ENCODE data around the gene PTGFRN.
A peak's percentile ranks its signal among the peaks of the same experiment; 100 is the strongest.

Gene PTGFRN

GRCh38 chr1:117000142-117000541 is 90.4 kb downstream of the PTGFRN start:
- TF ChIP-seq POLR2AphosphoS5 (IDR thresholded peaks at IDR 0.05; ENCODE audit: low read depth) (no peak), SPI1 (IDR thresholded peaks at IDR 0.05; ENCODE audit: borderline replicate concordance, low read depth) (no peak), CTCF (IDR thresholded peaks at IDR 0.05; ENCODE audit: insufficient read depth, low read length) (no peak), REST (IDR thresholded peaks at IDR 0.05; ENCODE audit: insufficient replicate concordance, low read depth) (no peak), GABPA (IDR thresholded peaks at IDR 0.05; ENCODE audit: low read depth) (no peak)
- H3K27ac ChIP-seq (replicated peaks): peak overlapping the region; percentile 75
- no peak for DNase-seq (ENCODE audit: low read depth in 1 of 2, low spot score in 1 of 2)
- no peaks in the 10 kb centered on the region for H3K27me3 ChIP-seq (ENCODE audit: insufficient read depth, poor library complexity, severe bottlenecking)
- no peak overlapping the region for H3K4me3 ChIP-seq (replicated peaks; ENCODE audit: insufficient read depth, low read length)

- TF ChIP-seq REST (IDR thresholded peaks at IDR 0.05; ENCODE audit: insufficient replicate concordance, low read depth) (peak; percentile 13), CTCF (IDR thresholded peaks at IDR 0.05; ENCODE audit: insufficient read depth, low read length) (no peak), SPI1 (IDR thresholded peaks at IDR 0.05; ENCODE audit: borderline replicate concordance, low read depth) (peak; percentile 59)
- Histone ChIP-seq H3K27me3 (ENCODE audit: insufficient read depth, poor library complexity, severe bottlenecking) (no peaks in the 10 kb centered on the region), H3K4me3 (replicated peaks; ENCODE audit: insufficient read depth, low read length) (no peak within 1 kb of the TSS), H3K27ac (replicated peaks) (peak within 1 kb of the TSS; percentile 75)
- peak in 1 of 2 experiments; percentile 71 for DNase-seq (ENCODE audit: low read depth in 1 of 2, low spot score in 1 of 2)
Measured at GRCh38 chr1:117001254-117001927, 91.7 kb downstream of the PTGFRN start, which contains the start of gene CD101. CD101 (plus strand) TSS chr1:117001760; CDS start chr1:117001818, 58 bp downstream.

- TF ChIP-seq CTCF (IDR thresholded peaks at IDR 0.05; ENCODE audit: insufficient read depth, low read length): no peak
- no peak for TF ChIP-seq GABPA (IDR thresholded peaks at IDR 0.05; ENCODE audit: low read depth)
- TF ChIP-seq SPI1 (IDR thresholded peaks at IDR 0.05; ENCODE audit: borderline replicate concordance, low read depth): peak; percentile 83; the same call in 1 of the 2 replicates
- H3K27ac ChIP-seq (replicated peaks): peak overlapping the region; percentile 75
- DNase-seq (ENCODE audit: low read depth in 1 of 2, low spot score in 1 of 2): peak; percentile 73 to 81
- no peak overlapping the region for H3K4me3 ChIP-seq (replicated peaks; ENCODE audit: insufficient read depth, low read length)
- H3K27me3 ChIP-seq (ENCODE audit: insufficient read depth, poor library complexity, severe bottlenecking): no peaks in the 10 kb centered on the region
Measured at GRCh38 chr1:117003223-117003875, 93.6 kb downstream of the PTGFRN start.
